ENCODE measurements around the gene TRPV3.

TRPV3 gene

DNA sequence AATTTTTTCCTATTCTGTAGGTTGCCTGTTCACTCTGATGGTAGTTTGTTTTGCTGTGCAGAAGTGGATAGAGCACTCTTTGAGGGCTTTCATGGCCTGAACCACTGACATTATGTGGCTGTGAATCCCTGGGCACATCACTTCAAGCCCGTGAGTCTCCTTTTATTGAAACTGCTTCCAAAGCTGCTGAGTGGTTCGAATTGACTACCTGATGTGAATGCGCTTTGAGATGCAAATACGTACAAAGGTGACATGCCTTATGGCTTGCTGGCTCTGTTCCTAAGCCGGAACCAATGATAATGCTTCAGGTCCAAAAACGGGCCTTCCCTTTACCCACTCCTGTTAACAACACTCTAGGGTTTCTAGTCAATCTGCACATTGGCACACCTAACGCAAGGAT is 47.5 kb downstream of the TRPV3 start:
- Histone ChIP-seq H3K9me3 (ENCODE audit: insufficient read depth, low read length) (no peaks in the 10 kb centered on the region), H3K36me3 (ENCODE audit: low read length) (no peaks in the 10 kb centered on the region), H4K20me1 (ENCODE audit: low read depth, low read length) (no peaks in the 10 kb centered on the region), H3K27ac (ENCODE audit: low read depth, low read length) (no peak overlapping the region), H2AFZ (ENCODE audit: low read depth, low read length, severe bottlenecking) (no peak overlapping the region), H3K4me2 (ENCODE audit: low read depth, low read length, poor library complexity, severe bottlenecking) (no peak overlapping the region), H3K79me2 (ENCODE audit: insufficient read depth, low read length) (no peaks in the 10 kb centered on the region), H3K9ac (ENCODE audit: low read length) (no peak overlapping the region), H3K27me3 (ENCODE audit: low read length) (no peaks in the 10 kb centered on the region), H3F3A (ENCODE audit: insufficient read depth) (no peaks in the 10 kb centered on the region), H3K9me2 (replicated peaks; ENCODE audit: insufficient read depth, low read length) (no peaks in the 10 kb centered on the region), H3K4me3 (ENCODE audit: insufficient read depth, low read length, poor library complexity, severe bottlenecking) (no peak overlapping the region)
- TF ChIP-seq CTCF (IDR thresholded peaks at IDR 0.05; ENCODE audit: insufficient read depth, low read length, poor library complexity, severe bottlenecking) (no peak), EZH2phosphoT487 (conservative IDR thresholded peaks at IDR 0.05; ENCODE audit: low read length) (no peak)

DNA sequence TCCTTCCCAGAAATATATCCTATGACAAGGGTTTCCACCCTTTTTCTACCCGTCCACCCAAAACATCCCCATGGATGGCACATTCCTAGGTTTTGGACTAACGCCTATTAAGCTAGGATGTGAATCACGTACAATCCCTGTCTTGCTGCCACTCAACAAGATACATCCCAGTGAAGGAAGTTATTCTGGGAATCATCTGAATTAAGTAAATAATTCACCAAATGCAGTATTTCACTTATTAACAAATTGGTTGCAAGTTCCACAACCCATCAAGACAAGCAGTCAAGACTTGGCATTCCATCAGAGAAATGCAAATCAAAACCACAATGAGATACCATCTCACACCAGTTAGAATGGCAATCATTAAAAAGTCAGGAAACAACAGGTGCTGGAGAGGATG is 49.7 kb downstream of the TRPV3 start:
- Histone ChIP-seq H3K4me3 (ENCODE audit: insufficient read depth, low read length, poor library complexity, severe bottlenecking) (no peak overlapping the region), H3K79me2 (ENCODE audit: insufficient read depth, low read length) (no peaks in the 10 kb centered on the region), H3K9ac (ENCODE audit: low read length) (no peak overlapping the region), H3K36me3 (ENCODE audit: low read length) (no peaks in the 10 kb centered on the region), H3F3A (ENCODE audit: insufficient read depth) (no peaks in the 10 kb centered on the region), H3K9me3 (ENCODE audit: insufficient read depth, low read length) (no peaks in the 10 kb centered on the region), H4K20me1 (ENCODE audit: low read depth, low read length) (no peaks in the 10 kb centered on the region), H2AFZ (ENCODE audit: low read depth, low read length, severe bottlenecking) (no peak overlapping the region), H3K27ac (ENCODE audit: low read depth, low read length) (no peak overlapping the region), H3K27me3 (ENCODE audit: low read length) (no peaks in the 10 kb centered on the region), H3K4me2 (ENCODE audit: low read depth, low read length, poor library complexity, severe bottlenecking) (no peak overlapping the region), H3K9me2 (replicated peaks; ENCODE audit: insufficient read depth, low read length) (no peaks in the 10 kb centered on the region)
- TF ChIP-seq CTCF (IDR thresholded peaks at IDR 0.05; ENCODE audit: insufficient read depth, low read length, poor library complexity, severe bottlenecking) (no peak), EZH2phosphoT487 (conservative IDR thresholded peaks at IDR 0.05; ENCODE audit: low read length) (no peak)

GRCh38 chr17:3507071-3507470 is 50.5 kb downstream of the TRPV3 start:
- Histone ChIP-seq H3K36me3 (ENCODE audit: low read length) (no peaks in the 10 kb centered on the region), H3F3A (ENCODE audit: insufficient read depth) (no peaks in the 10 kb centered on the region), H3K9me3 (ENCODE audit: insufficient read depth, low read length) (no peaks in the 10 kb centered on the region), H3K79me2 (ENCODE audit: insufficient read depth, low read length) (no peaks in the 10 kb centered on the region), H3K27me3 (ENCODE audit: low read length) (no peaks in the 10 kb centered on the region), H4K20me1 (ENCODE audit: low read depth, low read length) (no peaks in the 10 kb centered on the region), H2AFZ (ENCODE audit: low read depth, low read length, severe bottlenecking) (no peak overlapping the region), H3K4me3 (ENCODE audit: insufficient read depth, low read length, poor library complexity, severe bottlenecking) (no peak overlapping the region), H3K9me2 (replicated peaks; ENCODE audit: insufficient read depth, low read length) (no peaks in the 10 kb centered on the region), H3K27ac (ENCODE audit: low read depth, low read length) (no peak overlapping the region), H3K9ac (ENCODE audit: low read length) (no peak overlapping the region), H3K4me2 (ENCODE audit: low read depth, low read length, poor library complexity, severe bottlenecking) (no peak overlapping the region)
- TF ChIP-seq CTCF (IDR thresholded peaks at IDR 0.05; ENCODE audit: insufficient read depth, low read length, poor library complexity, severe bottlenecking) (no peak), EZH2phosphoT487 (conservative IDR thresholded peaks at IDR 0.05; ENCODE audit: low read length) (no peak)

- H3K4me3 ChIP-seq (ENCODE audit: insufficient read depth, low read length, poor library complexity, severe bottlenecking): no peak overlapping the region
- no peak overlapping the region for H3K27ac ChIP-seq (ENCODE audit: low read depth, low read length)
- H3K9me2 ChIP-seq (replicated peaks; ENCODE audit: insufficient read depth, low read length): no peaks in the 10 kb centered on the region
- H4K20me1 ChIP-seq (ENCODE audit: low read depth, low read length): no peaks in the 10 kb centered on the region
- H3F3A ChIP-seq (ENCODE audit: insufficient read depth): no peaks in the 10 kb centered on the region
- H3K36me3 ChIP-seq (ENCODE audit: low read length): no peaks in the 10 kb centered on the region
- no peak overlapping the region for H2AFZ ChIP-seq (ENCODE audit: low read depth, low read length, severe bottlenecking)
- H3K79me2 ChIP-seq (ENCODE audit: insufficient read depth, low read length): no peaks in the 10 kb centered on the region
- H3K9me3 ChIP-seq (ENCODE audit: insufficient read depth, low read length): no peaks in the 10 kb centered on the region
- H3K4me2 ChIP-seq (ENCODE audit: low read depth, low read length, poor library complexity, severe bottlenecking): no peak overlapping the region
- no peaks in the 10 kb centered on the region for H3K27me3 ChIP-seq (ENCODE audit: low read length)
- H3K9ac ChIP-seq (ENCODE audit: low read length): no peak overlapping the region
- TF ChIP-seq CTCF (IDR thresholded peaks at IDR 0.05; ENCODE audit: insufficient read depth, low read length, poor library complexity, severe bottlenecking) (no peak), EZH2phosphoT487 (conservative IDR thresholded peaks at IDR 0.05; ENCODE audit: low read length) (no peak)
Observed at GRCh38 chr17:3506054-3506453, 51.6 kb downstream of the TRPV3 start.

Measured in SU-DHL-6 (cell line).